HG02970 (cell line): ENCODE measurements around the gene GDPD3.

ENCODE experiments used
- ATAC-seq: cut with Tn5 transposase; IDR thresholded peaks from one replicate; pipeline ENCODE4 v1.9.1; 2021; ENCODE audit warnings: mild to moderate bottlenecking, moderate library complexity, moderate number of reproducible peaks; ENCODE audit not compliant: unreplicated experiment, low FRiP score

The GDPD3 gene

GRCh38 chr16:30096105-30096861 lies 17.1 kb downstream of the GDPD3 start, which contains the start of gene YPEL3:
Gene YPEL3 (minus strand): TSS chr16:30096213. CDS start chr16:30095482, 731 bp downstream.
- ATAC-seq: peak; percentile 42

- no peak for ATAC-seq
Measured at GRCh38 chr16:30095166-30096078, 17.9 kb downstream of the GDPD3 start.

GRCh38 chr16:30094541-30095165 lies 18.7 kb downstream of the GDPD3 start:
- ATAC-seq: no peak

- ATAC-seq: peak; percentile 33
Measured at GRCh38 chr16:30092373-30093010, 20.8 kb downstream of the GDPD3 start.

GRCh38 chr16:30091474-30092372 lies 21.6 kb downstream of the GDPD3 start, which contains the start of gene TBX6:
Gene TBX6 (minus strand): TSS chr16:30091924. CDS start chr16:30091193, 731 bp downstream.
- peak; percentile 61 for ATAC-seq

GRCh38 chr16:30090610-30091331 lies 22.6 kb downstream of the GDPD3 start:
- ATAC-seq: no peak

- no peak for ATAC-seq
Measured at GRCh38 chr16:30088832-30089624, 24.3 kb downstream of the GDPD3 start.

GRCh38 chr16:30088237-30088831 lies 25.0 kb downstream of the GDPD3 start:
- no peak for ATAC-seq

GRCh38 chr16:30087181-30087898 lies 26.0 kb downstream of the GDPD3 start:
- no peak for ATAC-seq

- ATAC-seq: no peak
Measured at GRCh38 chr16:30086291-30087140, 26.8 kb downstream of the GDPD3 start.

- no peak for ATAC-seq
Measured at GRCh38 chr16:30085820-30086219, 27.5 kb downstream of the GDPD3 start.

GRCh38 chr16:30085247-30085646 lies 28.1 kb downstream of the GDPD3 start:
- ATAC-seq: no peak

- ATAC-seq: no peak
Measured at GRCh38 chr16:30084816-30085159, 28.5 kb downstream of the GDPD3 start.

- no peak for ATAC-seq
Measured at GRCh38 chr16:30084096-30084815, 29.1 kb downstream of the GDPD3 start.
